ENCODE measurements around the gene PLXNC1. TPM values are rescaled to one million over a fixed set of nuclear protein-coding genes. Genes with fewer than 3 reads are reported as not detected.

The PLXNC1 gene
- total RNA-seq, 1 donor from 2014 or later, result 4.9 TPM

DNA sequence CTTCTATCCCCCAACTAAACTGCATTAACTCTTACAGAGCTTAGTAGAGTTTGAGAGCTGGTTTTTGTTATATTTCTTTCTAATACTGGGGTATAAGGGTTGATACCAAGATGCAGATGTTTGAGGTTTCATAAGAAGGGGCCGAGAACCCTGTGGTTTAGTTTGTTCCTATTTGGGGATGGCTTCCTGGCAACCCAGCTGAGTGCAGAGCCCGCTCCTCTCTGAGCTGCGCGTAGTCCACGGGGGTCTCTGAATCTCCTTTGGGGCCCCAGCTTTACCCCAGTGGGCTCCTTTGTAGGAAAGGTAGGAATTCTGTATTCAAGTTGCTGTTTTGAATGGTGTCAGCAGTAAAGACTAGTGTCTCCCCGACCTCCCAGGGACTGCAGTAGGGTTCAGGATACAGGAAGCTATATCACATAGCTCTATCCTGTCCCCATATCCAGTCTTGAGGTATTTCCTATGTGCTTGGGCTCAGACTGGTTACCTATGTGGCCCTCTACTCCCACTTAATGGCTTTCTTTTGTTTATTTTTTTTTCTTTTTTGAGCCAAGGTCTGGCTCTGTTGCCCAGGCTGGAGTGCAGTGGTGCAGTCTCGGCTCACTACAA is 25.4 kb downstream of the PLXNC1 start:
- H3K27ac Mint-ChIP-seq (ENCODE audit: unreplicated experiment), result no peak overlapping the region
- H3K27me3 Mint-ChIP-seq (ENCODE audit: unreplicated experiment), result peaks cover 4% of the 10 kb centered on the region
- no peaks in the 10 kb centered on the region for H3K9me3 Mint-ChIP-seq (ENCODE audit: unreplicated experiment)
- H3K4me3 Mint-ChIP-seq (ENCODE audit: unreplicated experiment), result no peak overlapping the region
- peaks cover 14% of the 10 kb centered on the region for H3K36me3 Mint-ChIP-seq (ENCODE audit: unreplicated experiment)
- no peaks in the 10 kb centered on the region for H3K4me1 Mint-ChIP-seq (ENCODE audit: low read depth, unreplicated experiment)
- TF ChIP-seq CTCF (IDR thresholded peaks at IDR 0.05; ENCODE audit: partially characterized antibody, unreplicated experiment), result no peak
- no peak for DNase-seq

- H3K4me3 Mint-ChIP-seq (ENCODE audit: unreplicated experiment), result no peak overlapping the region
- peaks cover 14% of the 10 kb centered on the region for H3K36me3 Mint-ChIP-seq (ENCODE audit: unreplicated experiment)
- DNase-seq, result no peak
- H3K4me1 Mint-ChIP-seq (ENCODE audit: low read depth, unreplicated experiment), result no peaks in the 10 kb centered on the region
- no peak for TF ChIP-seq CTCF (IDR thresholded peaks at IDR 0.05; ENCODE audit: partially characterized antibody, unreplicated experiment)
- H3K27me3 Mint-ChIP-seq (ENCODE audit: unreplicated experiment), result peaks cover 2% of the 10 kb centered on the region
- H3K27ac Mint-ChIP-seq (ENCODE audit: unreplicated experiment), result no peak overlapping the region
- H3K9me3 Mint-ChIP-seq (ENCODE audit: unreplicated experiment), result no peaks in the 10 kb centered on the region
Measured at GRCh38 chr12:94174576-94174975, 26.2 kb downstream of the PLXNC1 start.

DNA sequence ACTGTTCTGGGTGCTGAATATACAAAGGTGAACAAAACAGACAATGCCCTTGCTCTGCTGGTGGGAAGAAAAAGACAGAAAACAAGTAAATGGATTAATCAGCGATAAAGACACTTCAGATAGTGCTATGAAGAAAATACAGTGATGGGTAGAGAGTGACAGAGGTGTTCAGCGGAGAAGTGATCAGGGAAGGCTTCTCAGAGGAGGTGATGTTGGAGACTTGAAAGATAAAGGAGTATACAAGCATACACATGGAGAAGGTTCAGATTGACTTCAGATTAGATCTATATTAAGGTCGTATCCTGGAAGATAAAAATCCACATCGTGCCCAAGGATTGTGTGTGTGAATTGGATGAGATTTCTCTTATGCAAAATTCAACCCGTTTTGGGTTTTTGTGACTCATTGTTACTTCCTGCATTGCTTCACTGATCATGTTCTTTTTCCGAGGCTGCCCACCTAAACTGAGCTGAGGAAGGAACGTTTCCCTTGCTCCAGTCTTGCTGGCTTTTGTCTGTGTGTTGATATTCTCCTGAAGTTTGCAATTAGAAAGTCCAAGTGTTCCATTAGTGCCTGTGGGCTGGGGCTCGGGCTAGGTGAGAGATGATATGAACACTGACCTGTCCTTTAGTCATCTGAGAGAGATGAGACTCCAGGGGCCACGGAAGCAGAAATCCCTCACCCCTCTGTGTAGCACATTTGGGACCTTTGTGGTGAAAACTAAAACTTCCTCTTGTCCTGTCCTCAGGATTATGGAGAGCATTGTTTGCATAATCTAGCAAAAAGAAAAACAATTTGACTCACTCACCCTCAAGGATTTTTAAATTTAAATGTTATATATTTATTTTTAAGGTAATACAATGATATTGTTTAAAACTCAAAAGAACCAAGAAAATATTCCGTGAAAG is 27.6 kb downstream of the PLXNC1 start:
- H3K27ac Mint-ChIP-seq (ENCODE audit: unreplicated experiment), result no peak overlapping the region
- no peaks in the 10 kb centered on the region for H3K4me1 Mint-ChIP-seq (ENCODE audit: low read depth, unreplicated experiment)
- H3K4me3 Mint-ChIP-seq (ENCODE audit: unreplicated experiment), result no peak overlapping the region
- peaks cover 14% of the 10 kb centered on the region for H3K36me3 Mint-ChIP-seq (ENCODE audit: unreplicated experiment)
- no peaks in the 10 kb centered on the region for H3K27me3 Mint-ChIP-seq (ENCODE audit: unreplicated experiment)
- no peaks in the 10 kb centered on the region for H3K9me3 Mint-ChIP-seq (ENCODE audit: unreplicated experiment)
- TF ChIP-seq CTCF (IDR thresholded peaks at IDR 0.05; ENCODE audit: partially characterized antibody, unreplicated experiment), result no peak
- DNase-seq, result no peak

- no peak overlapping the region for H3K27ac Mint-ChIP-seq (ENCODE audit: unreplicated experiment)
- peaks cover 14% of the 10 kb centered on the region for H3K36me3 Mint-ChIP-seq (ENCODE audit: unreplicated experiment)
- no peak overlapping the region for H3K4me3 Mint-ChIP-seq (ENCODE audit: unreplicated experiment)
- H3K4me1 Mint-ChIP-seq (ENCODE audit: low read depth, unreplicated experiment), result no peaks in the 10 kb centered on the region
- H3K9me3 Mint-ChIP-seq (ENCODE audit: unreplicated experiment), result no peaks in the 10 kb centered on the region
- no peaks in the 10 kb centered on the region for H3K27me3 Mint-ChIP-seq (ENCODE audit: unreplicated experiment)
- no peak for TF ChIP-seq CTCF (IDR thresholded peaks at IDR 0.05; ENCODE audit: partially characterized antibody, unreplicated experiment)
- DNase-seq, result no peak
Measured at GRCh38 chr12:94178054-94178453, 29.7 kb downstream of the PLXNC1 start.

DNA sequence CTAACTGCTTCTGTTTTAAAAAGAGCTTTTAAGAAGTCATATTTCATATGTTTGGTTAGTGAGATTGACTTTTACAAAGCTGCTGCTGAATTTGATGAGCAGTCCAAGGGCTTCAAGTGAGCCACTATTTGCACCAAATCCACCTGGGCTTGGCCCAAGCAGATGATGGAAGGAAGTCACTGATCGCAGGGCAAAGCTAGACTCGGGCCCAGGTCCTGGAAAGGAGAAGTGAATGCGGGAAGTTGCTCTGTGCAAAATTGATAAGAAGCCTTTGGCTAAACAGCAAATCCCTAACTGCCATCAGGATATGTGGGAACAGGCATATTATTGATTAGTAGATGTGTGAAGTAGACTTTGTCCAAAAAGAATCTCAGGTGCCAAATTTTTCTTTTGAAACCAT is 30.5 kb downstream of the PLXNC1 start:
- Mint-ChIP-seq H3K27ac (ENCODE audit: unreplicated experiment) (no peak overlapping the region), H3K4me1 (ENCODE audit: low read depth, unreplicated experiment) (no peaks in the 10 kb centered on the region), H3K27me3 (ENCODE audit: unreplicated experiment) (no peaks in the 10 kb centered on the region), H3K9me3 (ENCODE audit: unreplicated experiment) (no peaks in the 10 kb centered on the region), H3K36me3 (ENCODE audit: unreplicated experiment) (peaks cover 14% of the 10 kb centered on the region), H3K4me3 (ENCODE audit: unreplicated experiment) (no peak overlapping the region)
- no peak for DNase-seq
- no peak for TF ChIP-seq CTCF (IDR thresholded peaks at IDR 0.05; ENCODE audit: partially characterized antibody, unreplicated experiment)
